Gastroesophageal sphincter (tissue), 3 donors: ENCODE results near the gene A3GALT2.

Source experiments
- POLR2A ChIP-seq, 2 donors: fragments of 450-650 bp; IDR thresholded peaks; one replicate each; pipeline ENCODE4 v1.6.1; 2017; ENCODE audit warnings: antibody characterized with exemption in 2 of 2, mild to moderate bottlenecking in 2 of 2, moderate library complexity in 1 of 2
- POLR2AphosphoS5 ChIP-seq: sonication (generic); formaldehyde crosslinking; IDR thresholded peaks from one replicate; pipeline ENCODE4 v1.6.1; 2017; ENCODE audit warnings: antibody characterized with exemption
- TF ChIP-seq, protein P1 (sequence below), 4 experiments: fragments of 200-600 bp in 2 of 4; fragments of 450-650 bp in 2 of 4; sonication (generic) in 1 of 4; IDR thresholded peaks; one replicate each; pipeline ENCODE4 v1.5.1; 2017 to 2019; ENCODE audit warnings: antibody characterized with exemption in 4 of 4, mild to moderate bottlenecking in 2 of 4, moderate library complexity in 2 of 4

DNA sequence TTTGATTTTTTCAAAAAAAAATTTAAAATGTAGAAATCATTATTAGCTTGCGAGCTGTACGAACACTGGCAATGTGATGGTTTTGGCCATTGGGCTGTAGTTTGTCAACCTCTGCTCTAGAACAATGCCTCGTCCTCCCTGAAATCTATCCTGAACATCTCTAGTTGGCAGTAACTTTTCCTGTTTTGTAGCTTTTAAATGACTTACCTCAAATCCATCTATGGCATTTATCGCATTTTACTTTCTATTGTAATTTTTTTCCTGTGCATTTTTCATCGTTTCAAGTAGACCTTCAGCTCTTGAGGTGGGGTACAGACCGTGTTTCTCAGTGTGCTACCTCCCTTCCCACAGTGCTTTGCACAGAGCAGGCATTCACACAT, 30.4 kb upstream of the A3GALT2 start:
- no peak for TF ChIP-seq POLR2AphosphoS5
- no peak for TF ChIP-seq POLR2A (IDR thresholded peaks at IDR 0.05)
- TF ChIP-seq, protein P1, sequence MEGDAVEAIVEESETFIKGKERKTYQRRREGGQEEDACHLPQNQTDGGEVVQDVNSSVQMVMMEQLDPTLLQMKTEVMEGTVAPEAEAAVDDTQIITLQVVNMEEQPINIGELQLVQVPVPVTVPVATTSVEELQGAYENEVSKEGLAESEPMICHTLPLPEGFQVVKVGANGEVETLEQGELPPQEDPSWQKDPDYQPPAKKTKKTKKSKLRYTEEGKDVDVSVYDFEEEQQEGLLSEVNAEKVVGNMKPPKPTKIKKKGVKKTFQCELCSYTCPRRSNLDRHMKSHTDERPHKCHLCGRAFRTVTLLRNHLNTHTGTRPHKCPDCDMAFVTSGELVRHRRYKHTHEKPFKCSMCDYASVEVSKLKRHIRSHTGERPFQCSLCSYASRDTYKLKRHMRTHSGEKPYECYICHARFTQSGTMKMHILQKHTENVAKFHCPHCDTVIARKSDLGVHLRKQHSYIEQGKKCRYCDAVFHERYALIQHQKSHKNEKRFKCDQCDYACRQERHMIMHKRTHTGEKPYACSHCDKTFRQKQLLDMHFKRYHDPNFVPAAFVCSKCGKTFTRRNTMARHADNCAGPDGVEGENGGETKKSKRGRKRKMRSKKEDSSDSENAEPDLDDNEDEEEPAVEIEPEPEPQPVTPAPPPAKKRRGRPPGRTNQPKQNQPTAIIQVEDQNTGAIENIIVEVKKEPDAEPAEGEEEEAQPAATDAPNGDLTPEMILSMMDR (IDR thresholded peaks at IDR 0.05): no peak
